H1 (cell line): ENCODE data around the gene CDK19. TPM values are rescaled to one million over a fixed set of nuclear protein-coding genes. Genes with fewer than 3 reads are reported as not detected.

Experiments
- BACH1 ChIP-seq: IDR thresholded peaks from 2 replicates; pipeline ENCODE4 v1.6.1; 2012; ENCODE audit warnings: low read length, improper control_type of control experiment
- CTBP2 ChIP-seq: IDR thresholded peaks from 2 replicates; pipeline ENCODE4 v1.7.0; 2011; ENCODE audit warnings: borderline replicate concordance, mild to moderate bottlenecking, moderate library complexity, mixed read lengths, low read length; ENCODE audit not compliant: insufficient read depth, insufficient read length
- JUN ChIP-seq: IDR thresholded peaks from 2 replicates; pipeline ENCODE4 v1.6.1; 2011; ENCODE audit warnings: low read depth, mild to moderate bottlenecking, improper control_type of control experiment, low read length
- MAX ChIP-seq: IDR thresholded peaks from 2 replicates; pipeline ENCODE4 v1.6.1; 2012; ENCODE audit warnings: inconsistent platforms
- NRF1 ChIP-seq: IDR thresholded peaks from 2 replicates; pipeline ENCODE4 v1.6.1; 2011; ENCODE audit warnings: mild to moderate bottlenecking, low read depth, low read length, improper control_type of control experiment
- POLR2AphosphoS5 ChIP-seq: IDR thresholded peaks from 2 replicates; pipeline ENCODE4 v1.6.1; 2011; ENCODE audit warnings: low read depth, low read length
- RNF2 ChIP-seq: fragments of 200-900, 300-1000 bp; sonication (generic); IDR thresholded peaks from 2 replicates; pipeline ENCODE4 v1.7.1; 2016; ENCODE audit warnings: borderline replicate concordance, low read depth, mild to moderate bottlenecking, antibody characterized with exemption, low read length; ENCODE audit not compliant: poor library complexity, severe bottlenecking; ENCODE audit errors: missing control alignments
- SAP30 ChIP-seq: fragments of 300-600 bp; sonication (generic); IDR thresholded peaks from 2 replicates; pipeline ENCODE4 v1.7.1; 2012; ENCODE audit warnings: low read length, moderate library complexity, mild to moderate bottlenecking, inconsistent platforms; ENCODE audit not compliant: insufficient read depth, insufficient replicate concordance
- polyA plus RNA-seq, 7 experiments: library from polyadenylated mRNA; depleted of rRNA in 3 of 7; stranded (reverse) in 5 of 7; unstranded in 2 of 7; fragments of >200 nt in 5 of 7; fragments of 200-250 nt in 2 of 7; gene quantifications; 1 replicate in 5 of 7; 2 replicates in 1 of 7; 4 replicates in 1 of 7; pipeline versions ENCODE4 v1.2.1 to v1.2.3, GENCODE V29; 2011 to 2013; ENCODE audit warnings: missing spikeins in 2 of 7, mixed read lengths in 2 of 7
- total RNA-seq: library from RNA; stranded (reverse); fragmentation: NEBNext Ultra II Directional; extraction: Animal tissue kit (Norgen Biotek cat#: 25700); gene quantifications from 2 replicates; pipeline ENCODE4 v1.2.1, GENCODE V29; 2021

CDK19 gene
- total and polyA plus RNA-seq, 2 of the 8 experiments (the other 6 are each of a cell fraction or from before 2014, with no cell fraction given): 4.9 to 12.6 TPM

DNA sequence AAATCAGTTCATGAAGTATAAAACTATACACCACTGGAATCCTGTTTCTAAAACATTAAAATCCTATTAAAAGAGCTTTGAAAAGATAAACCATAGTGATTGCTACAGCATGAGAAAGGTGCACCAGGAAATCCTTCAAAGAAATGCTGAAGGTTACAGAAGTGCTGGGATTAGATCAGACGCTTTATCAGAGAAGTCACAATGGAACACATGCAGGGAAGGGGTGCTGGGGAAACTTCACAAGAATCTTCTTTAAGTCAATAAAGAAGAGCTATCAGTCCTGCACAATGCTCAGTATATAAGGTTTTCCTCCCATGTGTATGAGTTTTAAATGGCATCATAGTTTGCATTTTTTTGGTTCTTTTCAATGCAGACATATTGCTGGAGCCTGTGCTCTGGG, 201.2 kb downstream of the CDK19 start (continued):
- TF ChIP-seq RNF2: no peak
- no peak for TF ChIP-seq JUN
- TF ChIP-seq POLR2AphosphoS5: no peak
- TF ChIP-seq BACH1: no peak
- no peak for TF ChIP-seq CTBP2
- TF ChIP-seq MAX: no peak
- TF ChIP-seq NRF1: no peak
- TF ChIP-seq SAP30: no peak
